ENCODE data around the gene IKZF3.
"Not testable (repeated sequence)": the region's sequence is repeated elsewhere in the genome, so short reads cannot be mapped to it uniquely, and the experiment has no call there.

IKZF3 gene

DNA sequence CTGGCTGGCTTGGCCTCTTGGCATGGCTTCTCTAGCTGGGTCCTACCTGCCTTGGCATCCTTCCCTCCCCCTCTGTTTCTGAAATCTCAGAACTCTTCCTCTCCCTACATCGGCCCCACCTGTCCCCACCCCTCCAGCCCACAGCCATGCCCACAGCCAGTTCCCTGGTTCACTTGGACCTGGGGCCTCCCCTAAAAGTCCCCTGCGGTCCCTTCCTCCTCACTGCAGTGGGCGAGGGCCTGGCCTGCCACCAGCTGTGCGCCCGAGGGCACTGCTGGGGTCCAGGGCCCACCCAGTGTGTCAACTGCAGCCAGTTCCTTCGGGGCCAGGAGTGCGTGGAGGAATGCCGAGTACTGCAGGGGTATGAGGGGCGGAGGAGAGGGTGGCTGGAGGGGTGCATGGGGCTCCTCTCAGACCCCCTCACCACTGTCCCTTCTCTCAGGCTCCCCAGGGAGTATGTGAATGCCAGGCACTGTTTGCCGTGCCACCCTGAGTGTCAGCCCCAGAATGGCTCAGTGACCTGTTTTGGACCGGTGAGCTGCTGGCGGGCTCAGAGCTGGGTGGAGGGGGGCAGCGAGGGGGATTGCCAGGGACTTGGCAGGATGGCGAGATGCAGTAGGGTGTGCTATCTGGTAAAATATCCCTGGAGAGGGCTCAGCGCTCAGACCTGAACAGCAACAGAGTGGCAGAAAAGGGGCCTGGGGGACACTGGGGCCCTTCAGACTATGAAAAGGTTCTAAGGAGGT is 147.9 kb downstream of the IKZF3 start:
- DNase-seq (ENCODE audit: low read depth): no peak

DNA sequence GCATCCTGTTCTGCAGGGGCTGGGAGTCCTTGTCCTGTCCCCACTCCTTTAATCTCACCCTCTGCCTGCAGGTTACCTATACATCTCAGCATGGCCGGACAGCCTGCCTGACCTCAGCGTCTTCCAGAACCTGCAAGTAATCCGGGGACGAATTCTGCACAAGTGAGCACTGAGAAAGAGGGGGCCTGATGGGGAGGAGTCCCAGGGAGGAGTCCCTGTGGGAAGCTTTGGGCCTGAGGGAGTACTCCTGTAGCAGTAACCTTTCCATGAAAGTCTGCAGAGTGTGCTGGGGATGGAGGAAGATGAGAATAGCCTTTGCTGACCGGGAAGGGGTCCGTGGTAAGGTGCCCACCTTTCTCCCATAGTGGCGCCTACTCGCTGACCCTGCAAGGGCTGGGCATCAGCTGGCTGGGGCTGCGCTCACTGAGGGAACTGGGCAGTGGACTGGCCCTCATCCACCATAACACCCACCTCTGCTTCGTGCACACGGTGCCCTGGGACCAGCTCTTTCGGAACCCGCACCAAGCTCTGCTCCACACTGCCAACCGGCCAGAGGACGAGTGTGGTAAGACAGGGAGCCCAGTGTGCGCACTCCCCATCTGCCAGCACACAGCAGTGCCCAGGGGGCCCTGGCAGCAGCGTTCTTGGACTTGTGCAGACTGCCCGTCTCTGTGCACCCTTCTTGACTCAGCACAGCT is 148.6 kb downstream of the IKZF3 start:
- no peak for DNase-seq (ENCODE audit: low read depth)

DNA sequence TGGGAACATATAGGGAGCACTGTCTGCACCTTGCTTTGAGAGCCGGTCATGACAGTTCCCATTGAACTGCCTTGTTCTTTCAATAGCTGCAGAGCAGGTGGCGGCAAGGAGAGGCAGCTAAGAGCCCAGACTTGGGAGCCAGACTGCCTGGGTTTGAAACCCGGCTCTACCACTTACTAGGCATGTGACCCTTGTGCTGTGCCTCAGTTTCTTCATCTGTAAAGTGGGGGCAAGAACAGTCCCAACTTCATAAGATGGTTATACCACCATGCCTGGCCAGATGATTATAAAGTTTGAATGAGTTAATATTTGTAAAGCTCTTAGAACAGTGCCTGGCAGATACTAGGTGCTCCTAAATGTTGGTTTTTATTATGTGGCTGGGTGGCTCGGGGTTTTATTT is 149.9 kb downstream of the IKZF3 start:
- DNase-seq (ENCODE audit: low read depth): no peak

DNA sequence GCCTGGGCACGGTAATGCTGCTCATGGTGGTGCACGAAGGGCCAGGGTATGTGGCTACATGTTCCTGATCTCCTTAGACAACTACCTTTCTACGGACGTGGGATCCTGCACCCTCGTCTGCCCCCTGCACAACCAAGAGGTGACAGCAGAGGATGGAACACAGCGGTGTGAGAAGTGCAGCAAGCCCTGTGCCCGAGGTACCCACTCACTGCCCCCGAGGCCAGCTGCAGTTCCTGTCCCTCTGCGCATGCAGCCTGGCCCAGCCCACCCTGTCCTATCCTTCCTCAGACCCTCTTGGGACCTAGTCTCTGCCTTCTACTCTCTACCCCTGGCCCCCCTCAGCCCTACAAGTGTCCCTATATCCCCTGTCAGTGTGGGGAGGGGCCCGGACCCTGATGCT is 152.3 kb downstream of the IKZF3 start:
- DNase-seq (ENCODE audit: low read depth): no peak

DNA sequence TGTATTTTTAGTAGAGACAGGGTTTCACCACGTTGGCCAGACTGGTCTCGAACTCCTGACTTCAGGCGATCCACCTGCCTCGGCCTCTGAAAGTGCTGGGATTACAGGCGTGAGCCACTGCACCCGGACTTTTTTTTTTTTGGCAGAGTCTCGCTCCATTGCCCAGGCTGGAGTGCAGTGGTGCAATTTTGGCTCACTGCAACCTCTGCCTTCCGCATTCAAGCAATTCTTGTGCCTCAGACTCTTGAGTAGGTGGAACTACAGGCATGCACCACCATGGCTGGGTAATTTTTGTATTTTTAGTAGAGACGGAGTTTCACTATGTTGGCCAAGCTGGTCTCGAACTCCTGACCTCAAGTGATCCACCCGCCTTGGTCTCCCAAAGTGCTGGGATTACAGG is 153.0 kb downstream of the IKZF3 start:
- DNase-seq (ENCODE audit: low read depth): not testable (repeated sequence)

DNA sequence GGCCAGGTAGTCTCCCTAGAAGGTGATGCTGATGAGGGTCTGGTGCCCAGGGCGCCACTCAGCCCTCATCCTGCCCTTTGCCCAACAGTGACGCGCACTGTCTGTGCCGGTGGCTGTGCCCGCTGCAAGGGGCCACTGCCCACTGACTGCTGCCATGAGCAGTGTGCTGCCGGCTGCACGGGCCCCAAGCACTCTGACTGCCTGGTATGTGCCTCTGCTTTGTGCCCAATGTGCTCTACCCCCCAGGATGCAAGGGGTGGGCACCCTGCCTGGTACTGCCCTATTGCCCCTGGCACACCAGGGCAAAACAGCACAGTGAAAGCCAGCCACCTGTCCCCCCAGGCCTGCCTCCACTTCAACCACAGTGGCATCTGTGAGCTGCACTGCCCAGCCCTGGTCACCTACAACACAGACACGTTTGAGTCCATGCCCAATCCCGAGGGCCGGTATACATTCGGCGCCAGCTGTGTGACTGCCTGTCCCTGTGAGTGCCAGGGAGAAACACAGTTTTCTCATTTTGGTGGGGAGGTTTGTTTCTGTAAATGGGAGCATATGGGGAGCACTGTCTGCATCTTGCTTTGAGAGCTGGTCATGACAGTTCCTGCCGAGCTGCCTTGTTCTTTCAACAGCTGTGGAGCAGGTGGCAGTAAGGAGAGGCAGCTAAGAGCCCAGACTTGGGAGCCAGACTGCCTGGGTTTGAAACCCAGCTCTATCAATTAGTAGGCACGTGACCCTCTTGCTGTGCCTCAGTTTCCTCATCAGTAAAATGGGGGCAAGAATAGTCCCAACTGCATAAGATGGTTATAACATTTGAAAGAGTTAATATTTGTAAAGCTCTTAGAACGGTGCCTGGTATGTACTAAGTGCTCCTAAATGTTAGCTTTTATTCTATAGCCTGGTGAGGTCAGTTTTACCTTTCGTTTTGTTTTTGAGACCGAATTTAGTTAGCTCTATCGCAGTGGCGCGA is 153.8 kb downstream of the IKZF3 start:
- DNase-seq (ENCODE audit: low read depth): no peak

DNA sequence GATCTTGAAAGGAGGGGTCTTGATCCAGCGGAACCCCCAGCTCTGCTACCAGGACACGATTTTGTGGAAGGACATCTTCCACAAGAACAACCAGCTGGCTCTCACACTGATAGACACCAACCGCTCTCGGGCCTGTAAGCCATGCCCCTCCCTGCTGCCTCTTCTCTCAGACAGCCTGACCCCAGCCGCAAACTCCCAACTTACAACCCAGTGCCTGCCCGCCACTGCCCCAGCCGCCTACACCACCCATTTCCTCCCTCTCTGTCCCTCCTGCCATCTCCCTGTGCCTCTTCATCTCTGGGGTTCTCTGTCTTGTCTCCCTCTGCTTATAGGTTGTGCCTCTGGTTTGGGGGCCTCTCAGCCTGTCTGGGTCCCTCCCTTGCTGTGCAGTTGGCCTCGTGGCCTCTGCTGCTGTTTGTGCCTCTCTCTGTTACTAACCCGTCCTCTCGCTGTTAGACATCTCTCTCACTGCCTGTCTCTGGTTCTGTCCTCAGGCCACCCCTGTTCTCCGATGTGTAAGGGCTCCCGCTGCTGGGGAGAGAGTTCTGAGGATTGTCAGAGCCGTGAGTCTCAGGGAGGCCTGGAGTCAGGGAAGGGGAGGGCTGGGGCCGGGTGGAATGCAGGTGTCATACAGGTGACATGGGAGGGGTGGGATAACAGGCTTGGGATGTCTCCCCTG is 154.7 kb downstream of the IKZF3 start:
- DNase-seq (ENCODE audit: low read depth): no peak

Measured in activated gamma-delta T cell treated with anti-CD3 and anti-CD28 coated beads, Interleukin-2, amount 50 U/mL, for 16 hours (primary cell).